GM21576 (cell line): ENCODE results near the gene MMD.
"Not testable (repeated sequence)": the region's sequence is repeated elsewhere in the genome, so short reads cannot be mapped to it uniquely, and the experiment has no call there.

Experiments
- ATAC-seq: cut with Tn5 transposase; IDR thresholded peaks from one replicate; pipeline ENCODE4 v1.9.1; 2021; ENCODE audit warnings: mild to moderate bottlenecking, moderate library complexity; ENCODE audit not compliant: unreplicated experiment

MMD gene

GRCh38 chr17:55423535-55423934, 1.9 kb upstream of the MMD start:
- no peak for ATAC-seq

- not testable (repeated sequence) for ATAC-seq
Measured at GRCh38 chr17:55422828-55423164, 1.2 kb upstream of the MMD start.

GRCh38 chr17:55420776-55421178, 858 bp downstream of the MMD start:
- ATAC-seq: peak; percentile 20

GRCh38 chr17:55420067-55420775, 1.4 kb downstream of the MMD start:
- peak; percentile 37 for ATAC-seq

- ATAC-seq: no peak
Measured at GRCh38 chr17:55418369-55419268, 3.0 kb downstream of the MMD start.

- ATAC-seq: no peak
Measured at GRCh38 chr17:55417411-55418268, 4.0 kb downstream of the MMD start.

- no peak for ATAC-seq
Measured at GRCh38 chr17:55416470-55417052, 5.1 kb downstream of the MMD start.

- no peak for ATAC-seq
Measured at GRCh38 chr17:55416000-55416399, 5.6 kb downstream of the MMD start.

GRCh38 chr17:55414983-55415382, 6.7 kb downstream of the MMD start:
- ATAC-seq: no peak

- no peak for ATAC-seq
Measured at GRCh38 chr17:55413825-55414489, 7.7 kb downstream of the MMD start.

- no peak for ATAC-seq
Measured at GRCh38 chr17:55411463-55411855, 10.2 kb downstream of the MMD start.

GRCh38 chr17:55410722-55411462, 10.7 kb downstream of the MMD start:
- no peak for ATAC-seq

GRCh38 chr17:55409030-55409800, 12.4 kb downstream of the MMD start:
- no peak for ATAC-seq

- ATAC-seq: no peak
Measured at GRCh38 chr17:55407641-55408566, 13.7 kb downstream of the MMD start.

GRCh38 chr17:55405600-55405999, 16.0 kb downstream of the MMD start:
- no peak for ATAC-seq

- not testable (repeated sequence) for ATAC-seq
Measured at GRCh38 chr17:55404197-55404596, 17.4 kb downstream of the MMD start.

- no peak for ATAC-seq
Measured at GRCh38 chr17:55402374-55402773, 19.3 kb downstream of the MMD start.

- no peak for ATAC-seq
Measured at GRCh38 chr17:55398689-55399088, 22.9 kb downstream of the MMD start.
